KMS-11 (cell line): ENCODE measurements around the gene RPTOR.

Source experiments
- H2AFZ ChIP-seq: fragments of 200-600 bp; sonication (generic); 2 replicates; pipeline ENCODE4 v1.6.1; 2016; ENCODE audit warnings: antibody characterized with exemption, mixed run types, low read depth
- H3K27ac ChIP-seq: fragments of 200-600 bp; sonication (generic); 2 replicates; pipeline ENCODE4 v1.6.1; 2016; ENCODE audit warnings: mild to moderate bottlenecking, mixed run types
- H3K27me3 ChIP-seq: fragments of 200-600 bp; sonication (generic); 2 replicates; pipeline ENCODE4 v1.6.1; 2017; ENCODE audit warnings: mild to moderate bottlenecking, low read depth, mixed run types, moderate library complexity; ENCODE audit not compliant: insufficient read depth
- H3K36me3 ChIP-seq: fragments of 200-600 bp; sonication (generic); 2 replicates; pipeline ENCODE4 v1.6.1; 2017; ENCODE audit warnings: mild to moderate bottlenecking, mixed run types; ENCODE audit not compliant: insufficient read depth
- H3K4me1 ChIP-seq: fragments of 200-600 bp; sonication (generic); 2 replicates; pipeline ENCODE4 v1.6.1; 2016; ENCODE audit warnings: mild to moderate bottlenecking, low read depth, mixed run types; ENCODE audit not compliant: poor library complexity, severe bottlenecking
- H3K4me2 ChIP-seq: fragments of 200-600 bp; sonication (generic); 2 replicates; pipeline ENCODE4 v1.7.0; 2016; ENCODE audit warnings: mild to moderate bottlenecking, mixed run types
- H3K4me3 ChIP-seq: fragments of 200-600 bp; sonication (generic); IDR thresholded peaks from 2 replicates; pipeline ENCODE4 v1.6.1; 2017; ENCODE audit warnings: low read depth, low read length, mixed read lengths; ENCODE audit not compliant: insufficient read depth
- H3K79me2 ChIP-seq: fragments of 200-600 bp; sonication (generic); 2 replicates; pipeline ENCODE4 v1.6.1; 2016; ENCODE audit warnings: low read depth, mixed run types; ENCODE audit not compliant: insufficient read depth
- H3K9ac ChIP-seq: fragments of 200-600 bp; sonication (generic); 2 replicates; pipeline ENCODE4 v1.6.1; 2016; ENCODE audit warnings: mild to moderate bottlenecking, mixed run types
- H4K20me1 ChIP-seq: fragments of 200-600 bp; sonication (generic); 2 replicates; pipeline ENCODE4 v1.6.1; 2016; ENCODE audit warnings: mild to moderate bottlenecking, mixed run types; ENCODE audit not compliant: insufficient read depth
- TF ChIP-seq, protein P1 (sequence below): fragments of 200-600 bp; sonication (generic); conservative IDR thresholded peaks from 2 replicates; pipeline ENCODE4 v1.6.1; 2017; ENCODE audit warnings: low read depth, mild to moderate bottlenecking, antibody characterized with exemption, low read length, moderate library complexity, mixed read lengths

The RPTOR gene

DNA sequence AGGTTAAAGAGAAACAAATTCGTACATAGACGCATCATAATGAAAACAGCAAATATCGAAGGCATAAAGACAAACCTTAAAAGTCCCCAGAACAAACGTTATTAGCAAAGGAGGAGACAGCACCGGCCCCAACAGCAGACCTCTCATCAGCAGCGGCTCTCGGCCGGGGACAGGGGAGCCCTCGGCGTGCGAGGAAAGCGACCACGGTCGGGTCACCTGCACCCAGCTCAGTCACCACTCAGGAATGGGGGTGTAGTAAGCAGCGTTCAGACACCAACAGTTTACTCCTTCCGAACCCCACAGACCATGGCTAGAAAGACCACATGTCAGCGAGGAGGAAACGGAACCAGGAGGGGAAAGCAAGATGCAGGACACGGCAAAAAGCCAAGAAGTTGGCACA lies 337.7 kb downstream of the RPTOR start:
- Histone ChIP-seq H4K20me1 (no peaks in the 10 kb centered on the region), H2AFZ (no peak overlapping the region), H3K79me2 (no peaks in the 10 kb centered on the region), H3K27me3 (no peaks in the 10 kb centered on the region), H3K9ac (no peak overlapping the region), H3K4me1 (no peaks in the 10 kb centered on the region), H3K27ac (no peak overlapping the region), H3K4me3 (no peak overlapping the region), H3K4me2 (no peak overlapping the region), H3K36me3 (no peaks in the 10 kb centered on the region)
- TF ChIP-seq, protein P1, sequence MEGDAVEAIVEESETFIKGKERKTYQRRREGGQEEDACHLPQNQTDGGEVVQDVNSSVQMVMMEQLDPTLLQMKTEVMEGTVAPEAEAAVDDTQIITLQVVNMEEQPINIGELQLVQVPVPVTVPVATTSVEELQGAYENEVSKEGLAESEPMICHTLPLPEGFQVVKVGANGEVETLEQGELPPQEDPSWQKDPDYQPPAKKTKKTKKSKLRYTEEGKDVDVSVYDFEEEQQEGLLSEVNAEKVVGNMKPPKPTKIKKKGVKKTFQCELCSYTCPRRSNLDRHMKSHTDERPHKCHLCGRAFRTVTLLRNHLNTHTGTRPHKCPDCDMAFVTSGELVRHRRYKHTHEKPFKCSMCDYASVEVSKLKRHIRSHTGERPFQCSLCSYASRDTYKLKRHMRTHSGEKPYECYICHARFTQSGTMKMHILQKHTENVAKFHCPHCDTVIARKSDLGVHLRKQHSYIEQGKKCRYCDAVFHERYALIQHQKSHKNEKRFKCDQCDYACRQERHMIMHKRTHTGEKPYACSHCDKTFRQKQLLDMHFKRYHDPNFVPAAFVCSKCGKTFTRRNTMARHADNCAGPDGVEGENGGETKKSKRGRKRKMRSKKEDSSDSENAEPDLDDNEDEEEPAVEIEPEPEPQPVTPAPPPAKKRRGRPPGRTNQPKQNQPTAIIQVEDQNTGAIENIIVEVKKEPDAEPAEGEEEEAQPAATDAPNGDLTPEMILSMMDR: no peak

DNA sequence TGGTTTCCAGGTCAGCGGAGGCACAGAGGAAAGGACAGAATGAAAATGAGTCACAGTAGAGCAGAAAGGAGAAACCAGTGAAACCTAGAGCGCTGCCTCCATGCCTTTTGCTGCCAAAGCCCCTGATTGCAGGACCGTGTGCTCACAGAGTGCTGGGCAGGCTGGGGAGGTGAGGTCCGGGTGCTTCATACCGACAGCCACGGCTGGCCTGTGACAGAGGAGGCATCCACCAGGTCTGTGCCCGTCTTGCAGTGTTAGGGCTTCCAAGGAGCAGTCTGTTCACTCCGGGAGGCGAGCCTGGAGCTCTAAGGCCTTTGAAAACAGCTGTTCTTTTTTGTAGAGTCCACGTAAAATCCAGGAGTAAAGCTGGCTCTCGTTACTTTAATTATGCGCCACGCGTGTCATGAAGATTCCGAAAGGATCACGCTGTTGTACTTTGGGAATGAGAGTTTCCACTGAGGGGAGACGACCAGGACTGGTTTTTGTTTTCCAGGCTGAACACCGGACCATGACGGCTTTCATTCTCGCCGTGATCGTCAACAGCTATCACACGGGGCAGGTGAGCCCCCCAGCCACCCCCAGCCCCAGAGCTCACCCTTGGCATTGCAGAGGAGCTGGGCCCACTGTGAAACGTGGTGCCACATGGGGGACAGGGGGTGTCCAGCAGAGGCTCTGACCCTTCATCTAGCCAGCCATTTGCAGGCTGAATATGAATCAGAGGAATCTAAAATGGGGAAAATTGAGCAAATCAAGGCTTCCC lies 338.5 kb downstream of the RPTOR start:
- H3K36me3 ChIP-seq: no peaks in the 10 kb centered on the region
- H3K4me2 ChIP-seq: no peak overlapping the region
- TF ChIP-seq, protein P1: no peak
- no peak overlapping the region for H2AFZ ChIP-seq
- no peak overlapping the region for H3K9ac ChIP-seq
- H4K20me1 ChIP-seq: no peaks in the 10 kb centered on the region
- H3K4me1 ChIP-seq: no peaks in the 10 kb centered on the region
- H3K27ac ChIP-seq: no peak overlapping the region
- no peak overlapping the region for H3K4me3 ChIP-seq
- H3K27me3 ChIP-seq: no peaks in the 10 kb centered on the region
- H3K79me2 ChIP-seq: no peaks in the 10 kb centered on the region

DNA sequence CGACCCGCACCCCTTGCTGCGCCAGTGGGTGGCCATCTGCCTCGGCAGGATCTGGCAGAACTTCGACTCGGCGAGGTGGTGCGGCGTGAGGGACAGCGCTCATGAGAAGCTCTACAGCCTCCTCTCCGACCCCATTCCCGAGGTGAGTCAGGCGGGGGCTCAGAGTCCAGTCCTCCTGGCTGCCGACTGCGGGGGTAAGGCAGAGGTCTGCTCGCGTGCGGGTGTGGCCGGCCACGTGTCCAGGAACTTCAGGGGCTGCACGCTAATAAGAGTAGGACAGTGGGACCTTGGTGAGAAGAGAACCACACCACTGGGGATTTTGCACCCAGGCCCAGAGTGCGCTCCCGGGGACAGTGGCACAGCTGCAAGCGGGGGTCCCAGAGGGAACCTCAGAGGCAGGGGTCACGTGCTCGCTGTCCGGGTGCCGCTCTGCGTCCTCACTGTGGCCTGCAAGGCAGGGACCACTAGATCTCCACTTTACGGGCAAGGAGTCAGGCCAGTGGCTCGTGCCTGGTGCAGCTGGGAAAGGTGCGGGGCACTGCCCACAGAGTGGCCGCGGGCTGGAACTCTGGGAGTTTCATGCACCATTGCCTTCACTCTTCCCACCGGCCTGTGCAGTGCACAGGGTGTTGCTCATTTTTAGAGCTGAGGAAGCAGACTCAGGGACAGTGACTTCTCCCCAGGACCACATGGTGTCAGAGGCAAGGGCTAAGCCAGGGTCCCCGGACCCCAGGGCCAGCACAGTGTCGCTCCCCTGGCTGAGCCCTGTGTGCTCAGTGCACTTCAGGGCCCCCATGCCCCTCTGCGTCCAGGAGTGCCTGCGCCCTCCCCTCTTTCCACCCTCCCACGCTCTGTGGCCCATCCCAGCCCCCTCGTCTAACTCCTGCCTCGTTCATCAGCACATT lies 339.4 kb downstream of the RPTOR start:
- H3K27ac ChIP-seq: no peak overlapping the region
- no peaks in the 10 kb centered on the region for H3K36me3 ChIP-seq
- no peaks in the 10 kb centered on the region for H4K20me1 ChIP-seq
- TF ChIP-seq, protein P1: no peak
- H3K9ac ChIP-seq: no peak overlapping the region
- H3K4me1 ChIP-seq: no peaks in the 10 kb centered on the region
- no peaks in the 10 kb centered on the region for H3K79me2 ChIP-seq
- no peak overlapping the region for H3K4me3 ChIP-seq
- no peaks in the 10 kb centered on the region for H3K27me3 ChIP-seq
- no peak overlapping the region for H2AFZ ChIP-seq
- no peak overlapping the region for H3K4me2 ChIP-seq

DNA sequence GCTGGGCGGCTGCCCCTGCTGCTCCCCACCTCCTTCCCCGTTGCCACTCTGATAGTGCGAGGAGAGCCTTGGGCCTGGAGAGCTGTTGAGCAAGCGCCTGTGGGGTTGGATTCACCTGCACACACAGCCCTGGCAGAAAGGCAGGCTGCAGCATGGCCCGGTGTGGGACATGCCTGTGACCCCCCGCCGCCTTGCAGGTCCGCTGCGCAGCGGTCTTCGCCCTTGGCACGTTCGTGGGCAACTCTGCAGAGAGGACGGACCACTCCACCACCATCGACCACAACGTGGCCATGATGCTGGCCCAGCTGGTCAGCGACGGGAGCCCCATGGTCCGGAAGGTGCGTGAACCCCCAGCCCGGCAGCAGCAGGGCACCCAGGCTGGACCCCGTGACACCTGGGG lies 340.2 kb downstream of the RPTOR start:
- H3K27me3 ChIP-seq: no peaks in the 10 kb centered on the region
- H3K79me2 ChIP-seq: no peaks in the 10 kb centered on the region
- H4K20me1 ChIP-seq: no peaks in the 10 kb centered on the region
- H3K9ac ChIP-seq: no peak overlapping the region
- no peak overlapping the region for H2AFZ ChIP-seq
- no peaks in the 10 kb centered on the region for H3K36me3 ChIP-seq
- H3K4me1 ChIP-seq: no peaks in the 10 kb centered on the region
- TF ChIP-seq, protein P1: no peak
- no peak overlapping the region for H3K4me2 ChIP-seq
- no peak overlapping the region for H3K4me3 ChIP-seq
- no peak overlapping the region for H3K27ac ChIP-seq
